Measurements from ENCODE around the gene NRL.

- TF ChIP-seq CTCF (IDR thresholded peaks at IDR 0.05; ENCODE audit: low read depth, low read length): no peak
- TF ChIP-seq EZH2phosphoT487 (IDR thresholded peaks at IDR 0.05; ENCODE audit: low read depth): no peak
Measured at GRCh38 chr14:24057867-24058259, 56.9 kb downstream of the NRL start.
